B cell (primary cell): ENCODE data around the gene WDR54. TPM values are rescaled to one million over a fixed set of nuclear protein-coding genes. Genes with fewer than 3 reads are reported as not detected.

ENCODE experiments used
- ATAC-seq: fragments of 200-7000 bp; cut with Tn5 transposase; one replicate; pipeline ENCODE4 v1.10.0; 2021; ENCODE audit warnings: low read depth, mild to moderate bottlenecking, moderate number of reproducible peaks, moderate library complexity
- CTCF ChIA-PET: fragments of 350-600 bp; sonication (Branson Sonifier 250); formaldehyde crosslinking; loops from one replicate; lab custom pipeline; 2021; ENCODE audit warnings: antibody characterized with exemption, inconsistent platforms; lab: Charles Lee
- POLR2A ChIA-PET: fragments of 350-600 bp; sonication (Branson Sonifier 250); formaldehyde crosslinking; loops from one replicate; lab custom pipeline; 2021; ENCODE audit warnings: antibody characterized with exemption; lab: Charles Lee
- DNase-seq: peaks from one replicate; pipeline ENCODE4 v3.0.0; 2013
- H2AFZ ChIP-seq: 2 replicates; pipeline ENCODE4 v1.6.1; 2012; ENCODE audit warnings: mild to moderate bottlenecking, low read depth, low read length; ENCODE audit not compliant: insufficient read depth, poor library complexity, severe bottlenecking
- H3K27ac ChIP-seq, 2 donors: 1 replicate in 1 of 2; 2 replicates in 1 of 2; pipeline ENCODE4 v1.5.1; 2012 to 2013; ENCODE audit warnings: low read length in 2 of 2, mild to moderate bottlenecking in 2 of 2, moderate library complexity in 1 of 2
- H3K27me3 ChIP-seq, 4 experiments: fragments of 200-600 bp in 1 of 4; sonication (generic) in 1 of 4; replicated peaks in 1 of 4; 1 replicate in 2 of 4; 2 replicates in 2 of 4; pipeline versions ENCODE4 v1.6.1 to v1.7.0; 2013 to 2016; ENCODE audit warnings: low read length in 3 of 4, mild to moderate bottlenecking in 2 of 4, mixed read lengths in 1 of 4, moderate library complexity in 1 of 4; ENCODE audit not compliant: insufficient read depth in 4 of 4, control insufficient read depth in 3 of 4; ENCODE audit errors: control extremely low read depth in 1 of 4
- H3K36me3 ChIP-seq, 2 experiments: replicated peaks in 1 of 2; 1 replicate in 1 of 2; 2 replicates in 1 of 2; pipeline versions ENCODE4 v1.6.1 to v1.7.1; 2013; ENCODE audit warnings: low read length in 1 of 2; ENCODE audit not compliant: insufficient read depth in 2 of 2, control insufficient read depth in 1 of 2; ENCODE audit errors: control extremely low read depth in 1 of 2, extremely low read depth in 1 of 2
- H3K4me1 ChIP-seq, 2 donors: fragments of 200-600 bp in 1 of 2; sonication (generic) in 1 of 2; 1 replicate in 1 of 2; 2 replicates in 1 of 2; pipeline versions ENCODE4 v1.5.1 to v1.6.1; 2013 to 2017; ENCODE audit warnings: low read length in 2 of 2; ENCODE audit not compliant: control insufficient read depth in 2 of 2, insufficient read depth in 2 of 2
- H3K4me2 ChIP-seq: replicated peaks from 2 replicates; pipeline ENCODE3; 2012; ENCODE audit warnings: mild to moderate bottlenecking, low read depth, low read length; ENCODE audit not compliant: poor library complexity, severe bottlenecking
- H3K4me3 ChIP-seq, 5 experiments: fragments of 200-600 bp in 1 of 5; sonication (generic) in 1 of 5; 1 replicate in 3 of 5; 2 replicates in 2 of 5; pipeline versions ENCODE4 v1.5.1 to v1.7.0; 2011 to 2016; ENCODE audit warnings: low read length in 4 of 5, mild to moderate bottlenecking in 4 of 5, low read depth in 2 of 5, control low read depth in 1 of 5, moderate library complexity in 1 of 5; ENCODE audit not compliant: insufficient read depth in 1 of 5; ENCODE audit errors: control extremely low read depth in 1 of 5, extremely low read depth in 1 of 5
- H3K79me2 ChIP-seq: fragments of 200-600 bp; sonication (generic); one replicate; pipeline ENCODE4 v1.6.0; 2016; ENCODE audit warnings: low read length; ENCODE audit not compliant: control insufficient read depth, insufficient read depth
- H3K9ac ChIP-seq: fragments of 200-600 bp; sonication (generic); 2 replicates; pipeline ENCODE4 v1.6.1; 2017; ENCODE audit warnings: mild to moderate bottlenecking, low read length, moderate library complexity
- H3K9me3 ChIP-seq, 3 donors: one replicate each; pipeline versions ENCODE4 v1.6.1 to v1.7.1; 2013; ENCODE audit warnings: low read length in 2 of 3; ENCODE audit not compliant: control insufficient read depth in 2 of 3, insufficient read depth in 1 of 3; ENCODE audit errors: control extremely low read depth in 1 of 3
- H4K20me1 ChIP-seq: 2 replicates; pipeline ENCODE4 v1.6.0; 2012; ENCODE audit warnings: mild to moderate bottlenecking, low read length; ENCODE audit not compliant: insufficient read depth, control insufficient read depth, poor library complexity, severe bottlenecking
- H3K27ac Mint-ChIP-seq: one replicate; pipeline ENCODE4 v1.8.0; 2021; ENCODE audit warnings: mixed read lengths
- H3K27me3 Mint-ChIP-seq: one replicate; pipeline ENCODE4 v1.8.0; 2021; ENCODE audit warnings: mixed read lengths
- H3K4me1 Mint-ChIP-seq: one replicate; pipeline ENCODE4 v1.8.0; 2021; ENCODE audit warnings: mixed read lengths
- H3K4me3 Mint-ChIP-seq: one replicate; pipeline ENCODE4 v1.8.0; 2021; ENCODE audit warnings: mixed read lengths
- H3K9me3 Mint-ChIP-seq: one replicate; pipeline ENCODE4 v1.8.0; 2022; ENCODE audit warnings: mixed read lengths; ENCODE audit not compliant: insufficient read depth
- CTCF ChIP-seq: fragments of 200-600 bp; IDR thresholded peaks from one replicate; pipeline ENCODE4 v1.8.0; 2022; ENCODE audit warnings: antibody characterized with exemption, mild to moderate bottlenecking
- EZH2 ChIP-seq: IDR thresholded peaks from 2 replicates; pipeline ENCODE4 v1.6.1; 2012; ENCODE audit warnings: borderline replicate concordance, low read depth, mild to moderate bottlenecking, moderate library complexity, low read length; ENCODE audit not compliant: insufficient read depth, poor library complexity, severe bottlenecking
- WGBS: methylation state at CpG from one replicate; pipeline ENCODE4 v1.1.5; 2013; ENCODE audit warnings: missing lambda C conversion rate; ENCODE audit not compliant: insufficient coverage; 5-methylcytosine and 5-hydroxymethylcytosine counted together
- intact Hi-C: fragments of 100-400 bp; cut with micrococcal nuclease; formaldehyde crosslinking; loops from one replicate; pipeline ENCODE4 v1.10.0; 2022
- polyA plus RNA-seq: library from polyadenylated mRNA; depleted of rRNA; stranded (reverse); fragments of >200 nt; gene quantifications from 2 replicates; pipeline ENCODE4 v1.2.3, GENCODE V29; 2012
- total RNA-seq, 2 donors: library from RNA; stranded (reverse); fragments of 120-200 nt in 1 of 2; gene quantifications; 1 replicate in 1 of 2; 2 replicates in 1 of 2; pipeline versions ENCODE4 v1.2.3 to v1.2.4, GENCODE V29; 2013 to 2022

Gene WDR54
- total and polyA plus RNA-seq, 2 donors (not counting 1 experiment from before 2014, with no cell fraction given) = 42.2 to 52.8 TPM

- no peak for ATAC-seq
- H3K4me3 ChIP-seq = no peak overlapping the region
- intact Hi-C loops = no loop called here
- ChIA-PET CTCF (no interaction called here), POLR2A (interaction anchor here (0.5 to 0.6 kb wide), 2 partner anchors 12 to 280 kb away, joined by 3 to 8 read pairs; no protein-coding TSS in a partner anchor)
- H3K27me3 Mint-ChIP-seq = no peaks in the 10 kb centered on the region
- H3K27me3 ChIP-seq = no peaks in the 10 kb centered on the region
- no peak overlapping the region for H3K27ac ChIP-seq
- H4K20me1 ChIP-seq = peaks cover 16% of the 10 kb centered on the region
- peak overlapping the region; percentile 65 for H3K27ac Mint-ChIP-seq
- no peaks in the 10 kb centered on the region for H3K9me3 ChIP-seq
- no peaks in the 10 kb centered on the region for H3K9me3 Mint-ChIP-seq
- TF ChIP-seq CTCF (no peak), EZH2 (no peak)
- H3K36me3 ChIP-seq = peaks cover 0 to 20% of the 10 kb centered on the region in 2 experiments
- H3K4me1 ChIP-seq = peaks cover 27 to 37% of the 10 kb centered on the region in 2 donors
- peak; percentile 17 for DNase-seq
- H3K4me1 Mint-ChIP-seq = peaks cover 51% of the 10 kb centered on the region
- H3K4me3 Mint-ChIP-seq = no peak overlapping the region
- H3K4me2 ChIP-seq = no peak overlapping the region
- 95% methylated on average over 23 of the region's 27 CpGs for WGBS
- peaks cover 44% of the 10 kb centered on the region for H3K79me2 ChIP-seq
- H3K9ac ChIP-seq = no peak overlapping the region
- H2AFZ ChIP-seq = no peak overlapping the region
Observed at GRCh38 chr2:74461187-74462053, 39.9 kb downstream of the WDR54 start.
